Stimulated activated CD4-positive, alpha-beta T cell treated with anti-CD3 and anti-CD28 coated beads, Interleukin-2, amount 100 ng/mL, for 4 hours (primary cell): ENCODE results near the gene BIVM.
"Not testable (repeated sequence)": the region's sequence is repeated elsewhere in the genome, so short reads cannot be mapped to it uniquely, and the experiment has no call there.

ENCODE experiments used
- DNase-seq: peaks from one replicate; pipeline ENCODE4 v3.0.0-alpha.2; 2020; ENCODE audit warnings: low read depth

Gene BIVM

GRCh38 chr13:102798581-102799425, at the start of gene BIVM, which contains the start of gene POGLUT2:
Gene BIVM (plus strand): TSS chr13:102799119. CDS start chr13:102807268, 8,149 bp downstream.
Gene POGLUT2 (minus strand): TSS chr13:102798976. CDS start chr13:102798670, 306 bp downstream.
- DNase-seq: no peak

GRCh38 chr13:102751886-102752285, 47.0 kb upstream of the BIVM start:
- DNase-seq: no peak

- DNase-seq: no peak
Measured at GRCh38 chr13:102757006-102757405, 41.9 kb upstream of the BIVM start.

- no peak for DNase-seq
Measured at GRCh38 chr13:102758842-102759241, 40.1 kb upstream of the BIVM start.

- DNase-seq: no peak
Measured at GRCh38 chr13:102761071-102761470, 37.8 kb upstream of the BIVM start.

GRCh38 chr13:102763741-102764140, 35.2 kb upstream of the BIVM start:
- no peak for DNase-seq

GRCh38 chr13:102768909-102769308, 30.0 kb upstream of the BIVM start:
- no peak for DNase-seq

GRCh38 chr13:102769679-102770078, 29.2 kb upstream of the BIVM start:
- no peak for DNase-seq

- no peak for DNase-seq
Measured at GRCh38 chr13:102770435-102770834, 28.5 kb upstream of the BIVM start.

- DNase-seq: no peak
Measured at GRCh38 chr13:102771298-102772041, 27.4 kb upstream of the BIVM start.

GRCh38 chr13:102772042-102772425, 26.9 kb upstream of the BIVM start:
- no peak for DNase-seq

GRCh38 chr13:102773441-102774213, 25.3 kb upstream of the BIVM start, which contains the start of gene TEX30:
Gene TEX30 (minus strand): TSS chr13:102773786. CDS start chr13:102770026, 3,760 bp downstream.
- DNase-seq: peak; percentile 81

GRCh38 chr13:102774214-102774568, 24.7 kb upstream of the BIVM start:
- DNase-seq: no peak

GRCh38 chr13:102774591-102775520, 24.1 kb upstream of the BIVM start:
- DNase-seq: no peak

GRCh38 chr13:102776271-102776670, 22.6 kb upstream of the BIVM start:
- no peak for DNase-seq

GRCh38 chr13:102777736-102778135, 21.2 kb upstream of the BIVM start:
- no peak for DNase-seq

- DNase-seq: no peak
Measured at GRCh38 chr13:102779436-102780159, 19.3 kb upstream of the BIVM start.

- DNase-seq: not testable (repeated sequence)
Measured at GRCh38 chr13:102780656-102781055, 18.3 kb upstream of the BIVM start.

GRCh38 chr13:102781591-102781990, 17.3 kb upstream of the BIVM start:
- DNase-seq: no peak

- no peak for DNase-seq
Measured at GRCh38 chr13:102784483-102784882, 14.4 kb upstream of the BIVM start.

- DNase-seq: no peak
Measured at GRCh38 chr13:102788683-102789082, 10.2 kb upstream of the BIVM start.
